Pons (tissue), 1 donor: Measurements from ENCODE around the gene CYP2C19.
"Not testable (repeated sequence)": the region's sequence is repeated elsewhere in the genome, so short reads cannot be mapped to it uniquely, and the experiment has no call there.

Experiments used
- DNase-seq: peaks from one replicate; pipeline ENCODE4 v3.0.0-alpha.2; 2016; ENCODE audit warnings: low spot score

Gene CYP2C19

GRCh38 chr10:94762393-94762792 is at the start of gene CYP2C19:
Gene CYP2C19, plus strand, starts transcription at chr10:94762681. Its CDS starts 25 bp downstream, at chr10:94762706.
- DNase-seq: no peak

GRCh38 chr10:94725871-94726270 is 36.6 kb upstream of the CYP2C19 start:
- DNase-seq: no peak

- no peak for DNase-seq
Observed at GRCh38 chr10:94735197-94735596, 27.3 kb upstream of the CYP2C19 start.

- no peak for DNase-seq
Observed at GRCh38 chr10:94738588-94738987, 23.9 kb upstream of the CYP2C19 start.

GRCh38 chr10:94747137-94747536 is 15.3 kb upstream of the CYP2C19 start:
- DNase-seq: no peak

- DNase-seq: no peak
Observed at GRCh38 chr10:94747838-94748237, 14.6 kb upstream of the CYP2C19 start.

- no peak for DNase-seq
Observed at GRCh38 chr10:94757916-94758315, 4.6 kb upstream of the CYP2C19 start.

GRCh38 chr10:94760586-94761178 is 1.8 kb upstream of the CYP2C19 start:
- no peak for DNase-seq

- DNase-seq: not testable (repeated sequence)
Observed at GRCh38 chr10:94775425-94775824, 12.9 kb downstream of the CYP2C19 start.

GRCh38 chr10:94777886-94778458 is 15.5 kb downstream of the CYP2C19 start:
- no peak for DNase-seq

- DNase-seq: no peak
Observed at GRCh38 chr10:94780844-94781243, 18.4 kb downstream of the CYP2C19 start.

- no peak for DNase-seq
Observed at GRCh38 chr10:94784256-94784655, 21.8 kb downstream of the CYP2C19 start.

GRCh38 chr10:94785211-94785610 is 22.7 kb downstream of the CYP2C19 start:
- no peak for DNase-seq

GRCh38 chr10:94800551-94800950 is 38.1 kb downstream of the CYP2C19 start:
- not testable (repeated sequence) for DNase-seq

- DNase-seq: no peak
Observed at GRCh38 chr10:94803307-94803706, 40.8 kb downstream of the CYP2C19 start.

GRCh38 chr10:94830025-94830424 is 67.5 kb downstream of the CYP2C19 start:
- not testable (repeated sequence) for DNase-seq

GRCh38 chr10:94846204-94846603 is 83.7 kb downstream of the CYP2C19 start:
- no peak for DNase-seq

- no peak for DNase-seq
Observed at GRCh38 chr10:94850766-94851165, 88.3 kb downstream of the CYP2C19 start.

- DNase-seq: no peak
Observed at GRCh38 chr10:94851263-94851662, 88.8 kb downstream of the CYP2C19 start.

- DNase-seq: no peak
Observed at GRCh38 chr10:94852438-94852837, 90.0 kb downstream of the CYP2C19 start.

GRCh38 chr10:94853065-94853464 is 90.6 kb downstream of the CYP2C19 start:
- no peak for DNase-seq

- no peak for DNase-seq
Observed at GRCh38 chr10:94858005-94858404, 95.5 kb downstream of the CYP2C19 start.

GRCh38 chr10:94859086-94859485 is 96.6 kb downstream of the CYP2C19 start:
- DNase-seq: no peak

- DNase-seq: no peak
Observed at GRCh38 chr10:94878649-94879048, 116.2 kb downstream of the CYP2C19 start.
